ENCODE measurements around the gene LDLRAD4. TPM values are rescaled to one million over a fixed set of nuclear protein-coding genes. Genes with fewer than 3 reads are reported as not detected.

The LDLRAD4 gene
- total RNA-seq, 4 donors from 2014 or later, result 14.0 to 36.9 (median 29.3) TPM

DNA sequence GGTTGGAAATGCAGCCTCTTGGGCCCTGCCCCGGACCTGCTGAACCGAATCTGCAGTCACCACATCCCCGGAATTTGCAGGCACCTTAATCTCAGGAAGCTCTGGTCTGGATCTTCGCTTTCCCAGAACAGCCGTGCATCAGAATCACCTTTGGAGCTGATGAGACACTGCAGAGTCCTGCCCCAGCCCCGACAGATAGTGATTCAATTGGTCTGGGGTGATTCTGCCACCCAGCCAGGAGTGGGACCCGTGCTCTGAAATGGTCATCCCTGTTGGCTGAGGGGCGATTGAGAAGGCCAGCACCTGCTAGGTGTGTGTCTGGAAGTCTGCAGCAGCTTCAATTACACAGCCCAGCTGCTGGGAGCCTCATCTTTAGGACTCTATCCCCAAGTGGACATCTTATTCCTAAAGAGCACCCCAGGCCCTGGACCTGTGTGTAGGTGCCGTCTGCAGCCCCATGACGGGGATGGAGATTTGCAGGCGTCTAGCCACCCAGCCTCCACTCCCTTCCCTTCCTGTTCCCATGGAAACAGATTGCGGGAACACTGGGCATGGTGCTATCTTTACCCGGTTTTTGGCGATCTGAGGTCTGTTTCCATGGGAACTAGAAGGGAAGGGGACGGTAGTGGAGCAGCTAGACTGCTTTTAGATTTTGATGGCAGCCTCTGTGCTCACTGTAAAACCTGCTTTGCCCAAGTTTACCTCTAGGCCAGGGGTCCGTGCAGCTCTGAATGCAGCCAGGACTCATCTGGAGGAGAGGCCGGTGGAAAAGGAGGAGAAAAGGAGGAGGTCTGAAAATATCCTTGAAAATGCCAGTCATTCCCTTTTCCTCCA lies 156.1 kb downstream of the LDLRAD4 start:
- Histone ChIP-seq H3K4me3 (no peak overlapping the region), H3K36me3 (no peaks in the 10 kb centered on the region), H3K27me3 (no peaks in the 10 kb centered on the region), H3K4me1 (peaks cover 0 to 22% (median 10%) of the 10 kb centered on the region in 4 donors), H3K27ac (peak overlapping the region in 2 of 4 donors; percentile 43 to 57), H3K9me3 (no peaks in the 10 kb centered on the region)
- TF ChIP-seq EP300 (IDR thresholded peaks at IDR 0.05) (no peak), CTCF (IDR thresholded peaks at IDR 0.05) (no peak), POLR2A (IDR thresholded peaks at IDR 0.05) (no peak)
- WGBS, 2 donors, result 61 to 65% methylated on average over 13 to 17 of the region's 17 CpGs
- no peak for DNase-seq (ENCODE audit: low spot score in 2 of 2)

DNA sequence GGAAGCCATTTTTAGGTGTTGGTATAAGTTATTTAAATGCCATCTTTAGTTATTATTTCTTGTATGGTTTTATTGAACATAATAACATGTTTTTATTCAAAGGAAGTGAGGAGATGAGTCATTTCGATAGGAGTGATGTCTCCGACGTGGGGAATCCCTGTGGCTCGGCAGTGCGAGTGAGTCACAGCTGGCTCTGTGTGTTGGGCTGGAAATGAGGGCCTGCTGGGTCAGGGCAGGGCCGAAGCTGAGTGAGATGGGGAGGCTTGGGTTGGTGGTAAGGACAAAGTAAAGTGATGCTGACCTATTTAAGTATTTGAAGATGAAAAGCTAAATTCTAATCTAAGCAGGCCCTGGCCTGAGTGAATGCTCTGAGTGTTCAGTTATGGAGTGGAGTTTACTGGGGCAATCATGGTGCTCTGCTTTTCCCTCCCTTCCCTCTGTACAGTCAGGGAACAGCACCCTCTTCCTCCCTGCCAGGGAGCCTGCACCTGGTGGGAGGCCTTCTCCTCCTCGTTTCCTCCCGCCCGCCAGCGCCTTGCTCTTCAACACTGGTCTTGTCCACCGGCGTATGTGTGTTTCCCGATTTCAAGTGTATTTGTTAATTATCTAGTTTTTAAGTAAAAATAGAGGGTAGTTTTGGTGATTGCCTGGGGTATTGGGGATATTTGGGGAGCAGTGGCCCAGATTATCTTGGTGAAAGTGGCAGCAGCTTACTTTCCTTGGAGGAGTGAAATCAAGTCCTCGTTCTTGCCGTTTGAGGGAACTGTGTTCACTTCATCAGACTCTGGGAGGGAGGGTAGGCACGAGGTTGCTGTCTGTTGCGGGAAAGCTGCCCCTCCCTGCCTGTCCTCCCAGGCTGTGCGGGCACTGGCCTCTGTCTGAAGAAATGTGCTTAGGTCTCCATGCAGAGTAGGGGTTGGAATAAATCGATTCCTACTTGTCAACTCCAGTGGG lies 157.0 kb downstream of the LDLRAD4 start:
- no peak overlapping the region for H3K4me3 ChIP-seq
- no peaks in the 10 kb centered on the region for H3K9me3 ChIP-seq
- no peaks in the 10 kb centered on the region for H3K36me3 ChIP-seq
- TF ChIP-seq POLR2A (IDR thresholded peaks at IDR 0.05), result no peak
- peak in 1 of 2 donors; percentile 55 for TF ChIP-seq EP300 (IDR thresholded peaks at IDR 0.05)
- no peak for TF ChIP-seq CTCF (IDR thresholded peaks at IDR 0.05)
- H3K27me3 ChIP-seq, result no peaks in the 10 kb centered on the region
- peak overlapping the region in 3 of 4 donors; percentile 14 to 57 (median 43) for H3K27ac ChIP-seq
- peak; percentile 42 to 67 for DNase-seq (ENCODE audit: low spot score in 2 of 2)
- WGBS, 2 donors, result 68 to 69% methylated on average over 19 of the region's 19 CpGs
- peaks cover 0 to 29% (median 10%) of the 10 kb centered on the region in 4 donors for H3K4me1 ChIP-seq

DNA sequence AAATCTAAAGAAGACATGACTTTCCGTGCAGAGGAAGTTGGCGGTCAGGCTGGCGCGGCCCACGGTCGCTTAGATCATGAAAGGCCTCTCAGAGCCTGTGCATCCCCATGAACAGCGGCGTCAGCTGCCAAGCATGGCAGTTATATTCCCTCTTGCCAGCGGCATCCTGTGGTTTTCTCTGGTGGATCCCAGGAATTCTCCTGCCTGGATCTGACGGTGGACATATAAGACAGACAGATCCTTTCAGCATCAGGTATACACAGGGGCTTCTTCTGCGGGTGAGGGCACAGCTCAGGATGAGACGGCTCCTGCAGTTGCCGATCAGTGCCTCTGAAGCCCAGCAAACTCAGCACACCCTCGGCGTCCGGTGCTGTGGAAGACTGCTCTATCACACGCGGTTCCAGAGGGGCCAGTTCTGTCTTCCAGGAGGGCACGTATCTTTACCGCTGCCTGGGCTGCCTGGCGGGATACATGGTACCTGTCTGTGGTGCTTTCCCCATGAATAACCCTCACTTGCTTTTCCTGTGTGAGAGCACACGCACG lies 157.8 kb downstream of the LDLRAD4 start:
- H3K4me1 ChIP-seq, result peaks cover 0 to 31% (median 12%) of the 10 kb centered on the region in 4 donors
- H3K36me3 ChIP-seq, result no peaks in the 10 kb centered on the region
- TF ChIP-seq CTCF (IDR thresholded peaks at IDR 0.05), result no peak
- no peak for TF ChIP-seq EP300 (IDR thresholded peaks at IDR 0.05)
- TF ChIP-seq POLR2A (IDR thresholded peaks at IDR 0.05), result no peak
- WGBS, 2 donors, result 94 to 95% methylated on average over 21 to 23 of the region's 23 CpGs
- no peak for DNase-seq (ENCODE audit: low spot score in 2 of 2)
- no peak overlapping the region for H3K4me3 ChIP-seq
- no peaks in the 10 kb centered on the region for H3K27me3 ChIP-seq
- H3K9me3 ChIP-seq, result no peaks in the 10 kb centered on the region
- no peak overlapping the region for H3K27ac ChIP-seq

- no peaks in the 10 kb centered on the region for H3K27me3 ChIP-seq
- DNase-seq (ENCODE audit: low spot score in 2 of 2), result no peak
- H3K27ac ChIP-seq, result no peak overlapping the region
- TF ChIP-seq POLR2A (IDR thresholded peaks at IDR 0.05), result no peak
- no peak for TF ChIP-seq CTCF (IDR thresholded peaks at IDR 0.05)
- TF ChIP-seq EP300 (IDR thresholded peaks at IDR 0.05), result no peak
- H3K4me3 ChIP-seq, result no peak overlapping the region
- H3K4me1 ChIP-seq, result peaks cover 0 to 36% (median 14%) of the 10 kb centered on the region in 4 donors
- 90 to 91% methylated on average over 14 of the region's 14 CpGs for WGBS, 2 donors
- no peaks in the 10 kb centered on the region for H3K36me3 ChIP-seq
- H3K9me3 ChIP-seq, result no peaks in the 10 kb centered on the region
Measured at GRCh38 chr18:13376841-13377351, 158.3 kb downstream of the LDLRAD4 start.

Data from tibial nerve (tissue), 4 donors.